Activated CD4-positive, alpha-beta T cell treated with anti-CD3 and anti-CD28 coated beads, Interleukin-2, amount 10 ng/mL, durations not matched to agents 7 days and 5 days (primary cell): ENCODE results near the gene CALCOCO2. TPM values are rescaled to one million over a fixed set of nuclear protein-coding genes. Genes with fewer than 3 reads are reported as not detected.
"Not testable (repeated sequence)": the region's sequence is repeated elsewhere in the genome, so short reads cannot be mapped to it uniquely, and the experiment has no call there.

Experiments
- CTCF ChIA-PET: fragments of 350-600 bp; sonication (Branson Sonifier 250); formaldehyde crosslinking; loops from one replicate; lab custom pipeline; 2021; ENCODE audit warnings: antibody characterized with exemption; lab: Charles Lee
- POLR2A ChIA-PET: fragments of 350-600 bp; sonication (Branson Sonifier 250); formaldehyde crosslinking; loops from one replicate; lab custom pipeline; 2021; ENCODE audit warnings: antibody characterized with exemption; lab: Charles Lee
- DNase-seq: peaks from one replicate; pipeline ENCODE4 v3.0.0-alpha.2; 2020
- H3K27ac Mint-ChIP-seq: one replicate; pipeline ENCODE4 v1.8.0; 2021; ENCODE audit warnings: mild to moderate bottlenecking, moderate library complexity, mixed read lengths
- H3K27me3 Mint-ChIP-seq: one replicate; pipeline ENCODE4 v1.8.0; 2021; ENCODE audit warnings: mixed read lengths
- H3K36me3 Mint-ChIP-seq: one replicate; pipeline ENCODE4 v1.8.0; 2021; ENCODE audit warnings: low read depth, mixed read lengths
- H3K4me1 Mint-ChIP-seq: one replicate; pipeline ENCODE4 v1.8.0; 2021; ENCODE audit warnings: mixed read lengths
- H3K4me3 Mint-ChIP-seq: one replicate; pipeline ENCODE4 v1.8.0; 2021; ENCODE audit warnings: mild to moderate bottlenecking, moderate library complexity, mixed read lengths
- H3K9me3 Mint-ChIP-seq: one replicate; pipeline ENCODE4 v1.8.0; 2021; ENCODE audit warnings: mixed read lengths
- total RNA-seq, 2 experiments: library from RNA; stranded (reverse); gene quantifications; one replicate each; pipeline ENCODE4 v1.2.3, GENCODE V29; 2021

The CALCOCO2 gene
- total RNA-seq, 2 experiments from 2014 or later = 171 to 214 TPM

- Mint-ChIP-seq H3K4me1 (no peaks in the 10 kb centered on the region), H3K36me3 (no peaks in the 10 kb centered on the region), H3K27ac (no peak overlapping the region), H3K4me3 (no peak overlapping the region), H3K9me3 (no peaks in the 10 kb centered on the region), H3K27me3 (peaks cover 26% of the 10 kb centered on the region)
- ChIA-PET POLR2A (no interaction called here), CTCF (interaction anchor here (1.1 to 2.4 kb wide), 2 partner anchors 52 to 70 kb away, joined by 3 to 15 read pairs; no protein-coding TSS in a partner anchor)
- DNase-seq = no peak
Observed at GRCh38 chr17:48809182-48809581, 21.7 kb upstream of the CALCOCO2 start.

- H3K27me3 Mint-ChIP-seq = peaks cover 43% of the 10 kb centered on the region
- ChIA-PET POLR2A (no interaction called here), CTCF (interaction anchor here (0.6 to 9.4 kb wide), 6 partner anchors 40 to 272 kb away, joined by 3 to 96 read pairs (median 4); no protein-coding TSS in a partner anchor)
- no peak for DNase-seq
- peaks cover 16% of the 10 kb centered on the region for H3K4me1 Mint-ChIP-seq
- H3K4me3 Mint-ChIP-seq = no peak overlapping the region
- no peaks in the 10 kb centered on the region for H3K9me3 Mint-ChIP-seq
- H3K36me3 Mint-ChIP-seq = no peaks in the 10 kb centered on the region
- no peak overlapping the region for H3K27ac Mint-ChIP-seq
Observed at GRCh38 chr17:48812001-48812400, 18.8 kb upstream of the CALCOCO2 start.

- no peak overlapping the region for H3K4me3 Mint-ChIP-seq
- H3K27me3 Mint-ChIP-seq = peaks cover 60% of the 10 kb centered on the region
- DNase-seq = peak; percentile 72
- ChIA-PET POLR2A (no interaction called here), CTCF (interaction anchor here (0.7 to 9.4 kb wide), 4 partner anchors 36 to 119 kb away, joined by 3 to 96 read pairs (median 4); no protein-coding TSS in a partner anchor)
- no peaks in the 10 kb centered on the region for H3K9me3 Mint-ChIP-seq
- H3K36me3 Mint-ChIP-seq = no peaks in the 10 kb centered on the region
- H3K27ac Mint-ChIP-seq = no peak overlapping the region
- peaks cover 16% of the 10 kb centered on the region for H3K4me1 Mint-ChIP-seq
Observed at GRCh38 chr17:48814504-48814903, 16.3 kb upstream of the CALCOCO2 start.

GRCh38 chr17:48815311-48815710, 15.5 kb upstream of the CALCOCO2 start:
- H3K4me1 Mint-ChIP-seq = peaks cover 16% of the 10 kb centered on the region
- no peaks in the 10 kb centered on the region for H3K9me3 Mint-ChIP-seq
- no peak overlapping the region for H3K27ac Mint-ChIP-seq
- no peaks in the 10 kb centered on the region for H3K36me3 Mint-ChIP-seq
- ChIA-PET POLR2A (no interaction called here), CTCF (interaction anchor here (0.7 to 9.4 kb wide), 5 partner anchors 10 to 69 kb away, joined by 3 to 96 read pairs (median 3); no protein-coding TSS in a partner anchor)
- H3K27me3 Mint-ChIP-seq = peaks cover 57% of the 10 kb centered on the region
- no peak overlapping the region for H3K4me3 Mint-ChIP-seq
- no peak for DNase-seq

- peak overlapping the region; percentile 67 for H3K4me3 Mint-ChIP-seq
- H3K36me3 Mint-ChIP-seq = no peaks in the 10 kb centered on the region
- no peaks in the 10 kb centered on the region for H3K9me3 Mint-ChIP-seq
- CTCF ChIA-PET = interaction anchor here (0.8 to 9.4 kb wide), 5 partner anchors 9 to 62 kb away, joined by 3 to 96 read pairs (median 4); no protein-coding TSS in a partner anchor
- peaks cover 16% of the 10 kb centered on the region for H3K4me1 Mint-ChIP-seq
- DNase-seq = no peak
- no peak overlapping the region for H3K27ac Mint-ChIP-seq
- peaks cover 59% of the 10 kb centered on the region for H3K27me3 Mint-ChIP-seq
- POLR2A ChIA-PET = no interaction called here
Observed at GRCh38 chr17:48816438-48816773, 14.4 kb upstream of the CALCOCO2 start.

GRCh38 chr17:48816774-48817590, 13.9 kb upstream of the CALCOCO2 start, which contains the start of gene TTLL6:
TSS of gene TTLL6 (minus strand) at chr17:48817229. CDS start at chr17:48817072, 157 bp downstream.
- peaks cover 59% of the 10 kb centered on the region for H3K27me3 Mint-ChIP-seq
- H3K36me3 Mint-ChIP-seq = no peaks in the 10 kb centered on the region
- no peaks in the 10 kb centered on the region for H3K9me3 Mint-ChIP-seq
- H3K4me1 Mint-ChIP-seq = peaks cover 16% of the 10 kb centered on the region
- peak; percentile 87 for DNase-seq
- peak within 1 kb of the TSS; percentile 67 for H3K4me3 Mint-ChIP-seq
- ChIA-PET POLR2A (interaction anchor here (0.6 kb wide), 1 partner anchor 27 kb away, joined by 8 read pairs; no protein-coding TSS in a partner anchor), CTCF (interaction anchor here (0.8 to 9.4 kb wide), 6 partner anchors 13 to 62 kb away, joined by 3 to 96 read pairs (median 4); no protein-coding TSS in a partner anchor)
- no peak within 1 kb of the TSS for H3K27ac Mint-ChIP-seq

- no peaks in the 10 kb centered on the region for H3K9me3 Mint-ChIP-seq
- POLR2A ChIA-PET = no interaction called here
- peaks cover 52% of the 10 kb centered on the region for H3K27me3 Mint-ChIP-seq
- H3K4me3 Mint-ChIP-seq = no peak overlapping the region
- CTCF ChIA-PET = interaction anchor here (0.9 to 9.4 kb wide), 4 partner anchors 15 to 60 kb away, joined by 3 to 96 read pairs (median 6); no protein-coding TSS in a partner anchor
- DNase-seq = no peak
- no peaks in the 10 kb centered on the region for H3K36me3 Mint-ChIP-seq
- H3K27ac Mint-ChIP-seq = no peak overlapping the region
- peaks cover 16% of the 10 kb centered on the region for H3K4me1 Mint-ChIP-seq
Observed at GRCh38 chr17:48818361-48818841, 12.4 kb upstream of the CALCOCO2 start.

- Mint-ChIP-seq H3K4me1 (peaks cover 14% of the 10 kb centered on the region), H3K27me3 (peaks cover 47% of the 10 kb centered on the region), H3K9me3 (no peaks in the 10 kb centered on the region), H3K27ac (no peak overlapping the region), H3K4me3 (no peak overlapping the region), H3K36me3 (no peaks in the 10 kb centered on the region)
- POLR2A ChIA-PET = no interaction called here
- CTCF ChIA-PET = interaction anchor here (3.4 kb wide), 1 partner anchor 59 kb away, joined by 16 read pairs; no protein-coding TSS in a partner anchor
- no peak for DNase-seq
Observed at GRCh38 chr17:48819466-48819865, 11.4 kb upstream of the CALCOCO2 start.

- POLR2A ChIA-PET, H3K4me3 Mint-ChIP-seq, H3K36me3 Mint-ChIP-seq, DNase-seq, H3K9me3 Mint-ChIP-seq, H3K4me1 Mint-ChIP-seq, H3K27ac Mint-ChIP-seq: not testable (repeated sequence)
- H3K27me3 Mint-ChIP-seq = peaks cover 35% of the 10 kb centered on the region
- CTCF ChIA-PET = interaction anchor here (0.6 to 3.4 kb wide), 4 partner anchors 9 to 65 kb away, joined by 3 to 19 read pairs (median 12); partner anchors contain the start of gene CALCOCO2
Observed at GRCh38 chr17:48820936-48821335, 9.9 kb upstream of the CALCOCO2 start.

- H3K36me3 Mint-ChIP-seq = no peaks in the 10 kb centered on the region
- POLR2A ChIA-PET = no interaction called here
Observed at GRCh38 chr17:48825446-48826381, 5.1 kb upstream of the CALCOCO2 start.

GRCh38 chr17:48831549-48831883, 681 bp downstream of the CALCOCO2 start:
- Mint-ChIP-seq H3K36me3 (peaks cover 34% of the 10 kb centered on the region), H3K9me3 (no peaks in the 10 kb centered on the region), H3K4me3 (peak overlapping the region; percentile 90), H3K27me3 (peaks cover 3% of the 10 kb centered on the region), H3K4me1 (peaks cover 55% of the 10 kb centered on the region), H3K27ac (peak overlapping the region; percentile 99)
- POLR2A ChIA-PET = no interaction called here
- CTCF ChIA-PET = interaction anchor here (0.7 to 1.0 kb wide), 3 partner anchors 10 to 50 kb away, joined by 3 to 4 read pairs (median 3); no protein-coding TSS in a partner anchor
- no peak for DNase-seq

More at GRCh38 chr17:48825446-48826381, 5.1 kb upstream of the CALCOCO2 start:
- Mint-ChIP-seq H3K9me3 (no peaks in the 10 kb centered on the region), H3K4me1 (peaks cover 4% of the 10 kb centered on the region), H3K4me3 (no peak overlapping the region), H3K27ac (no peak overlapping the region), H3K27me3 (peaks cover 14% of the 10 kb centered on the region)
- CTCF ChIA-PET = interaction anchor here (0.5 to 1.6 kb wide), 3 partner anchors 10 to 131 kb away, joined by 3 read pairs; no protein-coding TSS in a partner anchor
- no peak for DNase-seq

GRCh38 chr17:48834973-48835372, 4.1 kb downstream of the CALCOCO2 start:
- no peaks in the 10 kb centered on the region for H3K27me3 Mint-ChIP-seq
- H3K9me3 Mint-ChIP-seq = no peaks in the 10 kb centered on the region
- no peak overlapping the region for H3K4me3 Mint-ChIP-seq
- ChIA-PET CTCF (interaction anchor here (0.5 to 1.5 kb wide), 5 partner anchors 8 to 838 kb away, joined by 3 to 12 read pairs (median 5); no protein-coding TSS in a partner anchor), POLR2A (no interaction called here)
- no peak overlapping the region for H3K27ac Mint-ChIP-seq
- H3K36me3 Mint-ChIP-seq = peaks cover 54% of the 10 kb centered on the region
- no peak for DNase-seq
- peaks cover 87% of the 10 kb centered on the region for H3K4me1 Mint-ChIP-seq
